K562 (cell line): ENCODE measurements around the gene ENKUR. TPM values are rescaled to one million over a fixed set of nuclear protein-coding genes. Genes with fewer than 3 reads are reported as not detected.

Experiments
- BRD9 ChIP-seq: fragments of 450-650 bp; IDR thresholded peaks from 2 replicates; pipeline ENCODE4 v1.6.1; 2018; ENCODE audit warnings: low read depth; ENCODE audit not compliant: partially characterized antibody
- CBFB ChIP-seq: sonication (generic); formaldehyde crosslinking; IDR thresholded peaks from 2 replicates; pipeline ENCODE4 v1.4.0; 2020; ENCODE audit warnings: mild to moderate bottlenecking, missing genetic modification reagents
- CBX3 ChIP-seq, 2 experiments: IDR thresholded peaks; 1 replicate in 1 of 2; 2 replicates in 1 of 2; pipeline ENCODE4 v1.6.1; 2012; ENCODE audit warnings: inconsistent platforms in 2 of 2, low read length in 2 of 2, borderline replicate concordance in 1 of 2, control low read depth in 1 of 2
- CCNT2 ChIP-seq: IDR thresholded peaks from 2 replicates; pipeline ENCODE4 v1.6.1; 2011; ENCODE audit warnings: borderline replicate concordance, low read depth, mild to moderate bottlenecking, moderate library complexity, mixed read lengths, low read length; ENCODE audit not compliant: insufficient read length; ENCODE audit errors: extremely low read depth
- COPS2 ChIP-seq: fragments of 450-650 bp; conservative IDR thresholded peaks from 2 replicates; pipeline ENCODE4 v1.6.1; 2016; ENCODE audit warnings: mild to moderate bottlenecking, moderate library complexity
- IFI16 ChIP-seq: fragments of 250-450 bp; sonication (Bioruptor Pico); IDR thresholded peaks from 2 replicates; pipeline ENCODE4 v2.1.2; 2022; ENCODE audit warnings: mild to moderate bottlenecking, inconsistent platforms
- NR4A1 ChIP-seq, 2 experiments: fragments of 250-450 bp in 1 of 2; fragments of 450-650 bp in 1 of 2; sonication (Bioruptor Pico) in 1 of 2; IDR thresholded peaks; 2 replicates each; pipeline versions ENCODE4 v1.4.0 to v1.6.1; 2016 to 2020; ENCODE audit warnings: mild to moderate bottlenecking in 2 of 2, missing compliant biosample characterization in 1 of 2, missing genetic modification characterization in 1 of 2, moderate library complexity in 1 of 2
- PHF8 ChIP-seq: fragments of 200-600 bp; sonication (generic); IDR thresholded peaks from 2 replicates; pipeline ENCODE4 v1.6.1; 2012; ENCODE audit warnings: mixed run types, mild to moderate bottlenecking, inconsistent platforms, low read length, moderate library complexity, borderline replicate concordance
- PML ChIP-seq: IDR thresholded peaks from 2 replicates; pipeline ENCODE4 v1.6.1; 2012; ENCODE audit warnings: low read length, inconsistent platforms
- PRDM10 ChIP-seq: fragments of 450-650 bp; IDR thresholded peaks from 2 replicates; pipeline ENCODE4 v1.6.1; 2018; ENCODE audit not compliant: partially characterized antibody
- RBBP5 ChIP-seq: fragments of 200-600 bp; sonication (generic); IDR thresholded peaks from 2 replicates; pipeline ENCODE4 v1.6.1; 2012; ENCODE audit warnings: borderline replicate concordance, mild to moderate bottlenecking, low read length, control low read depth, inconsistent platforms; ENCODE audit not compliant: insufficient read depth, poor library complexity, severe bottlenecking
- SAP30 ChIP-seq: fragments of 200-600 bp; sonication (generic); IDR thresholded peaks from 2 replicates; pipeline ENCODE4 v1.6.1; 2012; ENCODE audit warnings: borderline replicate concordance, low read depth, mild to moderate bottlenecking, moderate library complexity, low read length, control low read depth, inconsistent platforms; ENCODE audit not compliant: insufficient read depth, poor library complexity, severe bottlenecking
- SUPT5H ChIP-seq: fragments of 450-650 bp; IDR thresholded peaks from 2 replicates; pipeline ENCODE4 v1.6.1; 2016
- ZKSCAN3 ChIP-seq: fragments of 250-450 bp; sonication (Bioruptor Pico); IDR thresholded peaks from 2 replicates; pipeline ENCODE4 v1.4.0; 2020
- polyA plus RNA-seq, 8 experiments: library from polyadenylated mRNA; depleted of rRNA in 4 of 8; stranded (reverse) in 5 of 8; unstranded in 3 of 8; fragments of >200 nt; fragmentation: Nextera tagmentation in 2 of 8; fragmentation: Illumina TruSeq in 1 of 8; extraction: Ambion mirVana in 2 of 8; extraction: Trizol in 1 of 8; gene quantifications; 2 replicates each; pipeline versions ENCODE4 v1.2.1 to v1.2.3, GENCODE V29; 2011 to 2014; ENCODE audit warnings: inconsistent platforms in 1 of 8, missing spikeins in 1 of 8
- total RNA-seq, 7 experiments: library from RNA; depleted of rRNA in 6 of 7; stranded (reverse); fragments of >200 nt in 6 of 7; fragmentation: Illumina TruSeq in 2 of 7; extraction: Trizol in 2 of 7; gene quantifications; 2 replicates each; pipeline versions ENCODE4 v1.2.1 to v1.2.3, GENCODE V29; 2011 to 2021; ENCODE audit warnings: low replicate concordance in 1 of 7
- TF ChIP-seq, protein P1 (sequence below): sonication (generic); formaldehyde crosslinking; IDR thresholded peaks from 2 replicates; pipeline ENCODE4 v1.9.0; 2022; ENCODE audit warnings: mild to moderate bottlenecking, missing genetic modification reagents
- TF ChIP-seq, protein P2 (sequence below): IDR thresholded peaks from 3 replicates; pipeline ENCODE4 v1.6.1; 2011; ENCODE audit warnings: borderline replicate concordance, mild to moderate bottlenecking; ENCODE audit not compliant: insufficient read length, insufficient read depth

Gene ENKUR
- total and polyA plus RNA-seq, 9 of the 15 experiments (the other 6 are each of a cell fraction or from before 2014, with no cell fraction given) = 0.06 to 0.46 (median 0.20) TPM

GRCh38 chr10:24952143-24952706, 63.7 kb downstream of the ENKUR start, which contains the start of gene PRTFDC1 (continued):
- TF ChIP-seq PRDM10 (no peak), IFI16 (CRISPR knock-in tag) (no peak), CBX3 (IDR thresholded peaks at IDR 0.05; ENCODE audit: borderline replicate concordance in 1 of 2, low read length in 2 of 2) (no peak), ZKSCAN3 (CRISPR knock-in tag) (no peak), RBBP5 (peak; percentile 53), PHF8 (peak; percentile 47; the same call in 1 of the 2 replicates), NR4A1 (CRISPR knock-in tag; IDR thresholded peaks at IDR 0.05) (no peak), NR4A1 (tag; IDR thresholded peaks at IDR 0.05) (no peak), PML (no peak; the same call in 1 of the 2 replicates), CBFB (CRISPR knock-in tag) (no peak), COPS2 (no peak), SUPT5H (0 out of 2 replicates have a peak, but pooled peaks have one; percentile 65), SAP30 (no peak), CCNT2 (peak; percentile 13), BRD9 (peak; percentile 36)
- TF ChIP-seq, protein P1, sequence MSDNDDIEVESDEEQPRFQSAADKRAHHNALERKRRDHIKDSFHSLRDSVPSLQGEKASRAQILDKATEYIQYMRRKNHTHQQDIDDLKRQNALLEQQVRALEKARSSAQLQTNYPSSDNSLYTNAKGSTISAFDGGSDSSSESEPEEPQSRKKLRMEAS (CRISPR knock-in tag) = 0 out of 2 replicates have a peak, but pooled peaks have one; percentile 41
- TF ChIP-seq, protein P2, sequence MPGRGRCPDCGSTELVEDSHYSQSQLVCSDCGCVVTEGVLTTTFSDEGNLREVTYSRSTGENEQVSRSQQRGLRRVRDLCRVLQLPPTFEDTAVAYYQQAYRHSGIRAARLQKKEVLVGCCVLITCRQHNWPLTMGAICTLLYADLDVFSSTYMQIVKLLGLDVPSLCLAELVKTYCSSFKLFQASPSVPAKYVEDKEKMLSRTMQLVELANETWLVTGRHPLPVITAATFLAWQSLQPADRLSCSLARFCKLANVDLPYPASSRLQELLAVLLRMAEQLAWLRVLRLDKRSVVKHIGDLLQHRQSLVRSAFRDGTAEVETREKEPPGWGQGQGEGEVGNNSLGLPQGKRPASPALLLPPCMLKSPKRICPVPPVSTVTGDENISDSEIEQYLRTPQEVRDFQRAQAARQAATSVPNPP = no peak
